ENCODE data around the gene SYNGAP1. TPM values are rescaled to one million over a fixed set of nuclear protein-coding genes. Genes with fewer than 3 reads are reported as not detected.

SYNGAP1 gene
- total and polyA plus RNA-seq, 12 donors, result 3.1 to 10.2 (median 5.7) TPM

DNA sequence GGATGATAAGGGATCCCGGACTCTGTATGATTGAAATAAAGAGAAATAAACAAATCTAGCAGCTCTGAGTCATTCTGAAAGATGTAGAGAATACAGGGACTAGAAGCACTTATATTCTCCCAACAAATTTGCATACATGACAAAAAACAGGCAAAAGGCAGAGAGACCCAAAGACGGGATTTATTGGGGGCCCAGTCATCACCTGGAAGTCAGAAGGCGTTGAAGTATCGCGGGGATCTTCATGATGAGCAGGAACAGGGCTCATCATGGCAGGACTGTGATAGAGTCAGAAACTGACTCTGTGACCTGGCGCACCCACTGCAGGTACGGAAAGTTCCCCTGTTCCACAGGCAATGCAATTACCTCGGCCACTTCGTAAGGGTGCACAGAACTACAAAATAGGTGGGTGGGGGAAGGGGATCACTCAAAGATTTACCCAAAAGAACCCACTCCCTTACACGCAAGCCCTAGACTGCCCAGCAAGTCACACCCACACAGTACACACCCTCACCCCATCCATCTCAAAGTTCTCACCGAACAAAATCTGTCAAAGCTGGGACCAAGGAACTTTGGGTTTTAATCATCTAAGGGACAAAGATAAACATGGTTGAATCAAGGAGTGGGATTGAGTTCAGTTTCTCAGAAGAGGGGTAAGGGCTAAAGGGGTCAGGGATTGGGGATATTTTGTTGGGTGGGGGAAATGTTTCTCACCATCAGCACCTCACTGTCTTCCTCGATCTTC, 3.3 kb upstream of the SYNGAP1 start:
- DNase-seq, result no peak
- no peak for ATAC-seq
- H3K27me3 ChIP-seq, result no peaks in the 10 kb centered on the region
- H3K4me3 ChIP-seq, result peak overlapping the region in 8 of 10 donors; percentile 54 to 80 (median 70)
- TF ChIP-seq, protein P1, sequence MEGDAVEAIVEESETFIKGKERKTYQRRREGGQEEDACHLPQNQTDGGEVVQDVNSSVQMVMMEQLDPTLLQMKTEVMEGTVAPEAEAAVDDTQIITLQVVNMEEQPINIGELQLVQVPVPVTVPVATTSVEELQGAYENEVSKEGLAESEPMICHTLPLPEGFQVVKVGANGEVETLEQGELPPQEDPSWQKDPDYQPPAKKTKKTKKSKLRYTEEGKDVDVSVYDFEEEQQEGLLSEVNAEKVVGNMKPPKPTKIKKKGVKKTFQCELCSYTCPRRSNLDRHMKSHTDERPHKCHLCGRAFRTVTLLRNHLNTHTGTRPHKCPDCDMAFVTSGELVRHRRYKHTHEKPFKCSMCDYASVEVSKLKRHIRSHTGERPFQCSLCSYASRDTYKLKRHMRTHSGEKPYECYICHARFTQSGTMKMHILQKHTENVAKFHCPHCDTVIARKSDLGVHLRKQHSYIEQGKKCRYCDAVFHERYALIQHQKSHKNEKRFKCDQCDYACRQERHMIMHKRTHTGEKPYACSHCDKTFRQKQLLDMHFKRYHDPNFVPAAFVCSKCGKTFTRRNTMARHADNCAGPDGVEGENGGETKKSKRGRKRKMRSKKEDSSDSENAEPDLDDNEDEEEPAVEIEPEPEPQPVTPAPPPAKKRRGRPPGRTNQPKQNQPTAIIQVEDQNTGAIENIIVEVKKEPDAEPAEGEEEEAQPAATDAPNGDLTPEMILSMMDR (IDR thresholded peaks at IDR 0.05), result no peak
- H3K36me3 ChIP-seq, result peaks cover 0 to 50% (median 21%) of the 10 kb centered on the region in 9 donors
- peak overlapping the region in 7 of 10 donors; percentile 83 to 94 (median 90) for H3K27ac ChIP-seq
- intact Hi-C loops (cut with DNase I), result loop anchor here in 3 of 10 donors (10.0 kb wide), 2 partner anchors 102 to 1752 kb away; partner anchors contain the start of genes TAPBP (in 2 of the 3), ZBTB22 (in 2 of the 3), C6orf47 (in 1 of the 3) and CSNK2B (in 1 of the 3)
- peaks cover 23 to 64% (median 54%) of the 10 kb centered on the region in 9 donors for H3K4me1 ChIP-seq
- WGBS, 2 donors, result 63 to 65% methylated on average over 12 of the region's 12 CpGs
- H3K9me3 ChIP-seq, result no peaks in the 10 kb centered on the region

DNA sequence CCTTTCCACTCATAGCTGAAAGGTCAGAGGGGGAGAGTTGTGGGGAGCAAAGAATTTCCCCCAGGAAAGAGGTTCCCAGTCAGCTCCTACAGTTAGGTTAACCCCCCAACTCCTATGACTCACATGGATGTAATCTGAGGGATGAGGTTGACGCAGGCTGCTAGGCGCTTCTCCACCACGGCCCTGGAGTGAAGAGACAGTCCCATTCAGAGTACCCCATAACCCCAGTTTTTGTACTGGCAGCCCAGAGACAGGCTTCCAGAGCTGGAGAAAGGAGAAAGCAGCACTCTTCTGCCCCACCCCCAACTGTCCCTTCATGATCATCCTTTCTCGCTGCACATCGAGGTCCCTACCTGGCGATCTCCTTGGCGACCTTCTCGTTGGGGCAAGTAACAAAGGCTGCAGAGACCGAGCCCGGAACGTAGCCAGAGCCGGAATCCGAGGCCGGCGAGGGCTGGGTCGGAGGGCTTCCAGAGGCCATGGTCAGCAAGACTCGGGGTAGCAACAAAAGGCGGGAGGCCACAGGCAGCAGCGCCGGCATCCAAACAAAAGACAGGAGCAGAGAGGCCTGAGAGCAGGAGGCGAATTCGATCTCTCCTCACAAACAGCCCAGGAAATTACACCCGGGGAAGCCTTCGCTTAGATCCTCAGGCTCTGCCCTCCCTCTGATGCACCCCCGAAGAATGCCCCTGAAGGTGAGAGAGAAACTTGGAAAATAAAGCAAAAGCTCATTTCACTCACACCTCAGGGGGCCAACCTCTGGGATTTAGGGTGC, 2.5 kb upstream of the SYNGAP1 start:
- ATAC-seq, result no peak
- TF ChIP-seq, protein P1 (IDR thresholded peaks at IDR 0.05), result no peak
- peaks cover 19 to 56% (median 46%) of the 10 kb centered on the region in 9 donors for H3K4me1 ChIP-seq

GRCh38 chr6:33417903-33418689, 1.8 kb upstream of the SYNGAP1 start, which contains the start of gene CUTA:
Gene CUTA, minus strand, starts transcription at chr6:33418107. Its CDS starts 107 bp downstream, at chr6:33418000.
- Histone ChIP-seq H3K4me1 (peaks cover 16 to 48% (median 41%) of the 10 kb centered on the region in 9 donors), H3K9me3 (no peaks in the 10 kb centered on the region), H3K27me3 (no peaks in the 10 kb centered on the region), H3K27ac (peak within 1 kb of the TSS; percentile 59 to 94 (median 90)), H3K4me3 (peak within 1 kb of the TSS; percentile 40 to 80 (median 70)), H3K36me3 (peaks cover 0 to 40% (median 18%) of the 10 kb centered on the region in 9 donors)
- TF ChIP-seq, protein P1 (IDR thresholded peaks at IDR 0.05), result peak in 8 of 9 donors; percentile 29 to 69 (median 46)
- DNase-seq, result peak; percentile 99
- WGBS, 2 donors, result 0% methylated on average over 51 of the region's 51 CpGs
- peak; percentile 94 to 98 (median 96) for ATAC-seq
- intact Hi-C loops (cut with DNase I), result loop anchor here in 3 of 10 donors (1.0 to 10.0 kb wide), 3 partner anchors 8 to 1753 kb away; partner anchors contain the start of genes TAPBP (in 2 of the 3), ZBTB22 (in 2 of the 3), C6orf47 (in 1 of the 3) and CSNK2B (in 1 of the 3)

More for the DNA sequence above, 2.5 kb upstream of the SYNGAP1 start:
- Histone ChIP-seq H3K27ac (peak overlapping the region; percentile 59 to 94 (median 90)), H3K9me3 (no peaks in the 10 kb centered on the region), H3K4me3 (peak overlapping the region; percentile 40 to 80 (median 70)), H3K36me3 (peaks cover 0 to 48% (median 21%) of the 10 kb centered on the region in 9 donors), H3K27me3 (no peaks in the 10 kb centered on the region)
- WGBS, 2 donors, result 3 to 5% methylated on average over 25 of the region's 25 CpGs
- intact Hi-C loops (cut with DNase I), result loop anchor here in 3 of 10 donors (10.0 kb wide), 2 partner anchors 103 to 1753 kb away; partner anchors contain the start of genes TAPBP (in 2 of the 3), ZBTB22 (in 2 of the 3), C6orf47 (in 1 of the 3) and CSNK2B (in 1 of the 3)
- DNase-seq, result no peak
